Measurements from ENCODE around the gene SNX7. TPM values are rescaled to one million over a fixed set of nuclear protein-coding genes. Genes with fewer than 3 reads are reported as not detected.

Gene SNX7
- total RNA-seq, 1 donor from 2014 or later: 25.1 TPM

GRCh38 chr1:98669355-98670296 is 8.1 kb downstream of the SNX7 start:
- H3K9ac ChIP-seq (ENCODE audit: low read depth in 1 of 3, low read length in 3 of 3): no peak overlapping the region
- H3K4me1 ChIP-seq (ENCODE audit: control insufficient read depth in 3 of 3, insufficient read depth in 3 of 3, low read length in 3 of 3): peaks cover 0 to 2% (median 0%) of the 10 kb centered on the region in 3 donors
- no peaks in the 10 kb centered on the region for H3K27me3 ChIP-seq (ENCODE audit: control insufficient read depth in 3 of 3, insufficient read depth in 3 of 3, low read length in 3 of 3)
- H3K4me3 ChIP-seq (ENCODE audit: low read length in 3 of 3): no peak overlapping the region
- H3K9me3 ChIP-seq (ENCODE audit: control insufficient read depth in 3 of 3, low read length in 3 of 3): no peaks in the 10 kb centered on the region
- H3K36me3 ChIP-seq (ENCODE audit: control insufficient read depth in 3 of 3, insufficient read depth in 3 of 3, low read length in 3 of 3): no peaks in the 10 kb centered on the region
- no peak overlapping the region for H3K27ac ChIP-seq (ENCODE audit: low read depth, low read length)

DNA sequence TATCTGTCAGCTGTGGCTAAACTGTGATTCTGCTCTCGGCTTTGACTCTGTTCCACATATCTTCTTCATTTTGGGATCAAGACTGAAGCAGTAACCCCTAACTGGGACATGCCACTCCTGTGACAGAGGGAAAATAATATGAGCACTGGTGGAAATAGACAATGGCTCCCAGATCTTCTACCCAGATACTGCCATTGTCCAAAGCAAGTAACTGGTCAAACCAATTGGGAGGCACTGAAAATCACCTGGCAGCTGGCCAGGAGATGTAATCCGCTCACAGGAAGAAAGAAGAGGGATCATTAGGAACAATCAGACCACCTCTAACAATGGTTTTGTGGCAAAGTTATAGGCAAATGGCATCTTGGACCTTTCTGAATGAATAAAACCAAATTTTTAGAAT is 10.7 kb downstream of the SNX7 start:
- H3K4me3 ChIP-seq (ENCODE audit: low read length in 3 of 3): no peak overlapping the region
- peaks cover 0 to 2% (median 0%) of the 10 kb centered on the region in 3 donors for H3K4me1 ChIP-seq (ENCODE audit: control insufficient read depth in 3 of 3, insufficient read depth in 3 of 3, low read length in 3 of 3)
- H3K36me3 ChIP-seq (ENCODE audit: control insufficient read depth in 3 of 3, insufficient read depth in 3 of 3, low read length in 3 of 3): no peaks in the 10 kb centered on the region
- no peaks in the 10 kb centered on the region for H3K27me3 ChIP-seq (ENCODE audit: control insufficient read depth in 3 of 3, insufficient read depth in 3 of 3, low read length in 3 of 3)
- H3K9ac ChIP-seq (ENCODE audit: low read depth in 1 of 3, low read length in 3 of 3): no peak overlapping the region
- H3K27ac ChIP-seq (ENCODE audit: low read depth, low read length): no peak overlapping the region
- H3K9me3 ChIP-seq (ENCODE audit: control insufficient read depth in 3 of 3, low read length in 3 of 3): no peaks in the 10 kb centered on the region

- H3K27ac ChIP-seq (ENCODE audit: low read depth, low read length): no peak overlapping the region
- H3K27me3 ChIP-seq (ENCODE audit: control insufficient read depth in 3 of 3, insufficient read depth in 3 of 3, low read length in 3 of 3): no peaks in the 10 kb centered on the region
- H3K9ac ChIP-seq (ENCODE audit: low read depth in 1 of 3, low read length in 3 of 3): no peak overlapping the region
- H3K4me1 ChIP-seq (ENCODE audit: control insufficient read depth in 3 of 3, insufficient read depth in 3 of 3, low read length in 3 of 3): no peaks in the 10 kb centered on the region
- H3K4me3 ChIP-seq (ENCODE audit: low read length in 3 of 3): no peak overlapping the region
- H3K9me3 ChIP-seq (ENCODE audit: control insufficient read depth in 3 of 3, low read length in 3 of 3): no peaks in the 10 kb centered on the region
- no peaks in the 10 kb centered on the region for H3K36me3 ChIP-seq (ENCODE audit: control insufficient read depth in 3 of 3, insufficient read depth in 3 of 3, low read length in 3 of 3)
These were observed 12.7 kb downstream of the SNX7 start for GRCh38 chr1:98674075-98674781.

DNA sequence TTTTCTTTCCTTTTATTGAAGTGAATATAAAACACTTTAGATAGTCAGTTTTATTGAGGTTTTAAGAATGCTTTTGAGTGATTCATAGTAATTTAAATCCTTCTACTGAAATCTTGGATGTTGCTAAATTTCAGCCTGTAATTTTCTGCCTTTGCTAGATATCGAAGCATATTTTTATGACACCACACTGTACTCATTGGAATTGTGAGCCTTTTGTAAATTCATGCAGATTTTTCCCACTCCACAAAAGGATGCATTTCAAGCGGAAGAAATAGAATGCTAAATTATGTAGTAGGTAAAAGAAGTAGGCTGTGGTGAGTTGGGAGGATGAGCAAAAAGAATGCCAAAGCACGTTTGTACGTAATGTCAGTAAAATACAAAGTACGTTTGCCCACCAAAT is 13.8 kb downstream of the SNX7 start:
- H3K27ac ChIP-seq (ENCODE audit: low read depth, low read length): no peak overlapping the region
- no peak overlapping the region for H3K4me3 ChIP-seq (ENCODE audit: low read length in 3 of 3)
- no peak overlapping the region for H3K9ac ChIP-seq (ENCODE audit: low read depth in 1 of 3, low read length in 3 of 3)
- no peaks in the 10 kb centered on the region for H3K4me1 ChIP-seq (ENCODE audit: control insufficient read depth in 3 of 3, insufficient read depth in 3 of 3, low read length in 3 of 3)
- no peaks in the 10 kb centered on the region for H3K27me3 ChIP-seq (ENCODE audit: control insufficient read depth in 3 of 3, insufficient read depth in 3 of 3, low read length in 3 of 3)
- H3K36me3 ChIP-seq (ENCODE audit: control insufficient read depth in 3 of 3, insufficient read depth in 3 of 3, low read length in 3 of 3): no peaks in the 10 kb centered on the region
- no peaks in the 10 kb centered on the region for H3K9me3 ChIP-seq (ENCODE audit: control insufficient read depth in 3 of 3, low read length in 3 of 3)

GRCh38 chr1:98677288-98677687 is 15.8 kb downstream of the SNX7 start:
- H3K9ac ChIP-seq (ENCODE audit: low read depth in 1 of 3, low read length in 3 of 3): no peak overlapping the region
- no peaks in the 10 kb centered on the region for H3K27me3 ChIP-seq (ENCODE audit: control insufficient read depth in 3 of 3, insufficient read depth in 3 of 3, low read length in 3 of 3)
- no peak overlapping the region for H3K27ac ChIP-seq (ENCODE audit: low read depth, low read length)
- no peak overlapping the region for H3K4me3 ChIP-seq (ENCODE audit: low read length in 3 of 3)
- no peaks in the 10 kb centered on the region for H3K4me1 ChIP-seq (ENCODE audit: control insufficient read depth in 3 of 3, insufficient read depth in 3 of 3, low read length in 3 of 3)
- H3K36me3 ChIP-seq (ENCODE audit: control insufficient read depth in 3 of 3, insufficient read depth in 3 of 3, low read length in 3 of 3): no peaks in the 10 kb centered on the region
- H3K9me3 ChIP-seq (ENCODE audit: control insufficient read depth in 3 of 3, low read length in 3 of 3): no peaks in the 10 kb centered on the region

- no peaks in the 10 kb centered on the region for H3K36me3 ChIP-seq (ENCODE audit: control insufficient read depth in 3 of 3, insufficient read depth in 3 of 3, low read length in 3 of 3)
- H3K4me3 ChIP-seq (ENCODE audit: low read length in 3 of 3): no peak overlapping the region
- no peaks in the 10 kb centered on the region for H3K27me3 ChIP-seq (ENCODE audit: control insufficient read depth in 3 of 3, insufficient read depth in 3 of 3, low read length in 3 of 3)
- no peaks in the 10 kb centered on the region for H3K9me3 ChIP-seq (ENCODE audit: control insufficient read depth in 3 of 3, low read length in 3 of 3)
- H3K9ac ChIP-seq (ENCODE audit: low read depth in 1 of 3, low read length in 3 of 3): no peak overlapping the region
- no peaks in the 10 kb centered on the region for H3K4me1 ChIP-seq (ENCODE audit: control insufficient read depth in 3 of 3, insufficient read depth in 3 of 3, low read length in 3 of 3)
- no peak overlapping the region for H3K27ac ChIP-seq (ENCODE audit: low read depth, low read length)
These were observed 20.3 kb downstream of the SNX7 start for GRCh38 chr1:98681812-98682211.

DNA sequence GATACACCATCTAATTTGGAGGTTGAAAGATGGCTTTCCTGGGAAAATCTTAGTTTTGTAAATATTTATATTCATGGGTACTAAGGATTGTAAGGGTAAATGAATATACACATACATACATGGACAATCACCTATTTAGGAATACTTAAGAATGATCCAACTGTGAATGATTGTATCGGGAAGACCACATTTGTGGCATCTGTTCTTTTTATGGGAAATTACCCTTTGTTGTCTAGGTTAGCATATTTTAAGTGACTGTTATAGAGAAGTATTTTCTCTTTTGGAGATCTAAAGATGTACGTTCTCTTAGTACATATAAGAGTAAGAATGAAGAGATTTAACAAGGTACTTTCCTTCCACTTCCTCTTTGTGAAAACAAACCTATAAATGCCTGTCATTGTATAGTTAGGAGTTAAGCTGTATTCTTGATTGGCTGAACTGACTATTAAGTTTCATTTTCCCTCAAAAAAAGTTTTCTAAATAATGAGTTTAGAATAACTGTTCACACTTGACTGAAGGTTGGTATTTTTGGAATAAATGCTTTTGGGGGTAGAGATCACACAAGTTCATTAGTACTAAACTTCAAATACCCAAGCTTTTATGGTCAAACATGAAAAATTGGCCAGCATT is 26.7 kb downstream of the SNX7 start:
- Histone ChIP-seq H3K4me1 (ENCODE audit: control insufficient read depth in 3 of 3, insufficient read depth in 3 of 3, low read length in 3 of 3) (no peaks in the 10 kb centered on the region), H3K9ac (ENCODE audit: low read depth in 1 of 3, low read length in 3 of 3) (no peak overlapping the region)

GRCh38 chr1:98690576-98690975 is 29.1 kb downstream of the SNX7 start:
- Histone ChIP-seq H3K27ac (ENCODE audit: low read depth, low read length) (no peak overlapping the region), H3K4me1 (ENCODE audit: control insufficient read depth in 3 of 3, insufficient read depth in 3 of 3, low read length in 3 of 3) (no peaks in the 10 kb centered on the region), H3K27me3 (ENCODE audit: control insufficient read depth in 3 of 3, insufficient read depth in 3 of 3, low read length in 3 of 3) (no peaks in the 10 kb centered on the region), H3K9me3 (ENCODE audit: control insufficient read depth in 3 of 3, low read length in 3 of 3) (no peaks in the 10 kb centered on the region), H3K9ac (ENCODE audit: low read depth in 1 of 3, low read length in 3 of 3) (no peak overlapping the region), H3K4me3 (ENCODE audit: low read length in 3 of 3) (no peak overlapping the region), H3K36me3 (ENCODE audit: control insufficient read depth in 3 of 3, insufficient read depth in 3 of 3, low read length in 3 of 3) (peaks cover 0 to 2% (median 0%) of the 10 kb centered on the region in 3 donors)

More for the DNA sequence above, 26.7 kb downstream of the SNX7 start:
- Histone ChIP-seq H3K27me3 (ENCODE audit: control insufficient read depth in 3 of 3, insufficient read depth in 3 of 3, low read length in 3 of 3) (no peaks in the 10 kb centered on the region), H3K9me3 (ENCODE audit: control insufficient read depth in 3 of 3, low read length in 3 of 3) (no peaks in the 10 kb centered on the region), H3K4me3 (ENCODE audit: low read length in 3 of 3) (no peak overlapping the region), H3K36me3 (ENCODE audit: control insufficient read depth in 3 of 3, insufficient read depth in 3 of 3, low read length in 3 of 3) (peaks cover 0 to 2% (median 0%) of the 10 kb centered on the region in 3 donors), H3K27ac (ENCODE audit: low read depth, low read length) (no peak overlapping the region)

GRCh38 chr1:98692482-98692881 is 31.0 kb downstream of the SNX7 start:
- no peaks in the 10 kb centered on the region for H3K9me3 ChIP-seq (ENCODE audit: control insufficient read depth in 3 of 3, low read length in 3 of 3)
- H3K4me1 ChIP-seq (ENCODE audit: control insufficient read depth in 3 of 3, insufficient read depth in 3 of 3, low read length in 3 of 3): no peaks in the 10 kb centered on the region
- H3K9ac ChIP-seq (ENCODE audit: low read depth in 1 of 3, low read length in 3 of 3): no peak overlapping the region
- no peaks in the 10 kb centered on the region for H3K27me3 ChIP-seq (ENCODE audit: control insufficient read depth in 3 of 3, insufficient read depth in 3 of 3, low read length in 3 of 3)
- H3K4me3 ChIP-seq (ENCODE audit: low read length in 3 of 3): no peak overlapping the region
- H3K27ac ChIP-seq (ENCODE audit: low read depth, low read length): no peak overlapping the region
- H3K36me3 ChIP-seq (ENCODE audit: control insufficient read depth in 3 of 3, insufficient read depth in 3 of 3, low read length in 3 of 3): peaks cover 0 to 2% (median 0%) of the 10 kb centered on the region in 3 donors

DNA sequence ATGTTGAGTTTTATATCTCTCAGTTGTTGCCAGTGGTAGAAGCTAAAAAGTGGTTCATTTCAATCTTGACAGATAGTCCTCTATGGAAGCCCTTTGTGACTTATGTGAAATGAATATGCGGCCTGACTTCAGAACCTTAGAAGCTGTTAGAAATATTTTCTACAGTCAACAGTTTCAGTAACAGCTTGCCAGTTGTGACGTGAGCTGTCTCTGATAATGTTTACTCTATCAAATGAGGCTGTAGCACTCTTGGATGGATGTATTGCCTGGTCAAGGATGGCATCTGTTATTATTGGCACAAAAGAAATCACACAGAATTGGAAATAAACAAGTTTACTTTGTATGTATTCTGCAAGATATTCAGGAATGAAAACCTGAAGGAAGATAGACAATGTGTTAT is 31.9 kb downstream of the SNX7 start:
- H3K4me1 ChIP-seq (ENCODE audit: control insufficient read depth in 3 of 3, insufficient read depth in 3 of 3, low read length in 3 of 3): no peaks in the 10 kb centered on the region
- no peak overlapping the region for H3K4me3 ChIP-seq (ENCODE audit: low read length in 3 of 3)
- H3K27me3 ChIP-seq (ENCODE audit: control insufficient read depth in 3 of 3, insufficient read depth in 3 of 3, low read length in 3 of 3): no peaks in the 10 kb centered on the region
- no peak overlapping the region for H3K9ac ChIP-seq (ENCODE audit: low read depth in 1 of 3, low read length in 3 of 3)
- H3K36me3 ChIP-seq (ENCODE audit: control insufficient read depth in 3 of 3, insufficient read depth in 3 of 3, low read length in 3 of 3): peaks cover 0 to 2% (median 0%) of the 10 kb centered on the region in 3 donors
- no peaks in the 10 kb centered on the region for H3K9me3 ChIP-seq (ENCODE audit: control insufficient read depth in 3 of 3, low read length in 3 of 3)
- H3K27ac ChIP-seq (ENCODE audit: low read depth, low read length): no peak overlapping the region
